ENCODE measurements around the gene MICAL2. TPM values are rescaled to one million over a fixed set of nuclear protein-coding genes. Genes with fewer than 3 reads are reported as not detected.
A peak's percentile ranks its signal among the peaks of the same experiment; 100 is the strongest.

The MICAL2 gene
- total and polyA plus RNA-seq, 2 donors: 42.5 to 44.1 TPM

- WGBS: 71% methylated on average over 3 of the region's 3 CpGs
- no peak for DNase-seq (ENCODE audit: extremely low spot score)
- H3K4me1 ChIP-seq (ENCODE audit: insufficient read depth): no peaks in the 10 kb centered on the region
- no peak overlapping the region for H3K4me3 ChIP-seq (ENCODE audit: low read depth, low read length)
- no peak overlapping the region for H3K27ac ChIP-seq (ENCODE audit: low read depth)
- no peaks in the 10 kb centered on the region for H3K36me3 ChIP-seq (ENCODE audit: insufficient read depth)
Measured at GRCh38 chr11:12071574-12071973, 38.8 kb upstream of the MICAL2 start.

GRCh38 chr11:12073436-12073835 lies 37.0 kb upstream of the MICAL2 start:
- WGBS: 95% methylated on average over 8 of the region's 8 CpGs
- no peaks in the 10 kb centered on the region for H3K4me1 ChIP-seq (ENCODE audit: insufficient read depth)
- no peaks in the 10 kb centered on the region for H3K36me3 ChIP-seq (ENCODE audit: insufficient read depth)
- DNase-seq (ENCODE audit: extremely low spot score): no peak
- no peak overlapping the region for H3K27ac ChIP-seq (ENCODE audit: low read depth)
- H3K4me3 ChIP-seq (ENCODE audit: low read depth, low read length): no peak overlapping the region

- Histone ChIP-seq H3K4me3 (ENCODE audit: low read depth, low read length) (no peak overlapping the region), H3K27ac (ENCODE audit: low read depth) (no peak overlapping the region), H3K36me3 (ENCODE audit: insufficient read depth) (no peaks in the 10 kb centered on the region), H3K4me1 (ENCODE audit: insufficient read depth) (no peaks in the 10 kb centered on the region)
- WGBS: 90% methylated on average over 4 of the region's 4 CpGs
- DNase-seq (ENCODE audit: extremely low spot score): no peak
Measured at GRCh38 chr11:12073886-12074285, 36.5 kb upstream of the MICAL2 start.

- DNase-seq (ENCODE audit: extremely low spot score): no peak
- H3K36me3 ChIP-seq (ENCODE audit: insufficient read depth): no peaks in the 10 kb centered on the region
- no peaks in the 10 kb centered on the region for H3K4me1 ChIP-seq (ENCODE audit: insufficient read depth)
- no peak overlapping the region for H3K27ac ChIP-seq (ENCODE audit: low read depth)
- WGBS: 95% methylated on average over 6 of the region's 6 CpGs
- H3K4me3 ChIP-seq (ENCODE audit: low read depth, low read length): no peak overlapping the region
Measured at GRCh38 chr11:12074529-12075195, 35.7 kb upstream of the MICAL2 start.

- no peak for DNase-seq (ENCODE audit: extremely low spot score)
- Histone ChIP-seq H3K27ac (ENCODE audit: low read depth) (no peak overlapping the region), H3K36me3 (ENCODE audit: insufficient read depth) (no peaks in the 10 kb centered on the region), H3K4me1 (ENCODE audit: insufficient read depth) (no peaks in the 10 kb centered on the region), H3K4me3 (ENCODE audit: low read depth, low read length) (no peak overlapping the region)
- 98% methylated on average over 3 of the region's 3 CpGs for WGBS
Measured at GRCh38 chr11:12075291-12075690, 35.1 kb upstream of the MICAL2 start.

GRCh38 chr11:12075822-12076821 lies 34.3 kb upstream of the MICAL2 start:
- peak overlapping the region; percentile 80 for H3K27ac ChIP-seq (ENCODE audit: low read depth)
- no peaks in the 10 kb centered on the region for H3K36me3 ChIP-seq (ENCODE audit: insufficient read depth)
- H3K4me1 ChIP-seq (ENCODE audit: insufficient read depth): no peaks in the 10 kb centered on the region
- DNase-seq (ENCODE audit: extremely low spot score): no peak
- no peak overlapping the region for H3K4me3 ChIP-seq (ENCODE audit: low read depth, low read length)
- WGBS: 31% methylated on average over 15 of the region's 15 CpGs

GRCh38 chr11:12076840-12077534 lies 33.4 kb upstream of the MICAL2 start:
- Histone ChIP-seq H3K27ac (ENCODE audit: low read depth) (peak overlapping the region; percentile 80), H3K36me3 (ENCODE audit: insufficient read depth) (no peaks in the 10 kb centered on the region), H3K4me3 (ENCODE audit: low read depth, low read length) (no peak overlapping the region), H3K4me1 (ENCODE audit: insufficient read depth) (no peaks in the 10 kb centered on the region)
- WGBS: 91% methylated on average over 4 of the region's 4 CpGs
- no peak for DNase-seq (ENCODE audit: extremely low spot score)

GRCh38 chr11:12077535-12078280 lies 32.7 kb upstream of the MICAL2 start:
- no peak for DNase-seq (ENCODE audit: extremely low spot score)
- H3K27ac ChIP-seq (ENCODE audit: low read depth): no peak overlapping the region
- H3K4me1 ChIP-seq (ENCODE audit: insufficient read depth): no peaks in the 10 kb centered on the region
- no peaks in the 10 kb centered on the region for H3K36me3 ChIP-seq (ENCODE audit: insufficient read depth)
- no peak overlapping the region for H3K4me3 ChIP-seq (ENCODE audit: low read depth, low read length)
- WGBS: 74% methylated on average over 7 of the region's 7 CpGs

GRCh38 chr11:12079726-12080556 lies 30.4 kb upstream of the MICAL2 start:
- Histone ChIP-seq H3K27ac (ENCODE audit: low read depth) (peak overlapping the region; percentile 66), H3K4me1 (ENCODE audit: insufficient read depth) (no peaks in the 10 kb centered on the region), H3K36me3 (ENCODE audit: insufficient read depth) (no peaks in the 10 kb centered on the region), H3K4me3 (ENCODE audit: low read depth, low read length) (no peak overlapping the region)
- WGBS: 34% methylated on average over 13 of the region's 13 CpGs
- no peak for DNase-seq (ENCODE audit: extremely low spot score)

GRCh38 chr11:12083380-12083779 lies 27.0 kb upstream of the MICAL2 start:
- Histone ChIP-seq H3K4me3 (ENCODE audit: low read depth, low read length) (no peak overlapping the region), H3K4me1 (ENCODE audit: insufficient read depth) (no peaks in the 10 kb centered on the region), H3K27ac (ENCODE audit: low read depth) (no peak overlapping the region), H3K36me3 (ENCODE audit: insufficient read depth) (no peaks in the 10 kb centered on the region)
- DNase-seq (ENCODE audit: extremely low spot score): no peak
- WGBS: 86% methylated on average over 1 of the region's 1 CpG

GRCh38 chr11:12084256-12084655 lies 26.1 kb upstream of the MICAL2 start:
- Histone ChIP-seq H3K27ac (ENCODE audit: low read depth) (no peak overlapping the region), H3K4me1 (ENCODE audit: insufficient read depth) (no peaks in the 10 kb centered on the region), H3K36me3 (ENCODE audit: insufficient read depth) (no peaks in the 10 kb centered on the region), H3K4me3 (ENCODE audit: low read depth, low read length) (no peak overlapping the region)
- DNase-seq (ENCODE audit: extremely low spot score): no peak

GRCh38 chr11:12085371-12086251 lies 24.8 kb upstream of the MICAL2 start:
- DNase-seq (ENCODE audit: extremely low spot score): no peak
- H3K36me3 ChIP-seq (ENCODE audit: insufficient read depth): no peaks in the 10 kb centered on the region
- no peak overlapping the region for H3K4me3 ChIP-seq (ENCODE audit: low read depth, low read length)
- 75% methylated on average over 11 of the region's 11 CpGs for WGBS
- no peaks in the 10 kb centered on the region for H3K4me1 ChIP-seq (ENCODE audit: insufficient read depth)
- H3K27ac ChIP-seq (ENCODE audit: low read depth): peak overlapping the region; percentile 66
